Measurements from ENCODE around the gene OR2A5. TPM values are rescaled to one million over a fixed set of nuclear protein-coding genes. Genes with fewer than 3 reads are reported as not detected.

OR2A5 gene
- polyA plus RNA-seq, 3 donors = not detected

GRCh38 chr7:144086730-144087129 is 38.0 kb downstream of the OR2A5 start:
- whole genome bisulfite sequencing (ENCODE audit: insufficient coverage) = 100% methylated on average over 2 of the region's 4 CpGs

GRCh38 chr7:144087230-144087629 is 38.5 kb downstream of the OR2A5 start:
- Histone ChIP-seq H3K79me2 (ENCODE audit: insufficient read depth, low read length) (no peaks in the 10 kb centered on the region), H2AFZ (ENCODE audit: insufficient read depth, low read depth, low read length, poor library complexity, severe bottlenecking) (no peak overlapping the region), H3K9me3 (replicated peaks in 1 of 2; ENCODE audit: control insufficient read depth in 1 of 2, insufficient read depth in 1 of 2, low read length in 2 of 2) (no peaks in the 10 kb centered on the region), H3K36me3 (replicated peaks in 1 of 2; ENCODE audit: control insufficient read depth in 1 of 2, insufficient read depth in 2 of 2, low read length in 2 of 2) (no peaks in the 10 kb centered on the region), H3K27me3 (ENCODE audit: control insufficient read depth in 2 of 2, insufficient read depth in 2 of 2, low read length in 2 of 2) (no peaks in the 10 kb centered on the region), H3K9ac (ENCODE audit: insufficient read depth, low read length, poor library complexity, severe bottlenecking) (no peak overlapping the region), H3K4me3 (replicated peaks in 1 of 3; ENCODE audit: low read depth in 2 of 3, low read length in 3 of 3) (no peak overlapping the region), H4K20me1 (ENCODE audit: insufficient read depth, low read length) (no peaks in the 10 kb centered on the region), H3K4me1 (ENCODE audit: control insufficient read depth in 1 of 2, insufficient read depth in 2 of 2, low read length in 2 of 2) (no peaks in the 10 kb centered on the region), H3K27ac (ENCODE audit: low read depth in 1 of 2, low read length in 2 of 2) (no peak overlapping the region), H3K4me2 (replicated peaks; ENCODE audit: extremely low read depth, low read length, poor library complexity, severe bottlenecking) (no peak overlapping the region)
- H3K9me3 Mint-ChIP-seq = peaks cover 0 to 5% (median 2%) of the 10 kb centered on the region in 7 donors
- H3K36me3 Mint-ChIP-seq = no peaks in the 10 kb centered on the region
- WGBS (ENCODE audit: insufficient coverage) = no CpG with 5 or more reads among the region's 1 CpG
- intact Hi-C loops (cut with micrococcal nuclease) = no loop called here
- no peak for TF ChIP-seq CTCF (IDR thresholded peaks at IDR 0.05)
- H3K27me3 Mint-ChIP-seq (ENCODE audit: low read depth in 3 of 3) = peaks cover 0 to 5% (median 0%) of the 10 kb centered on the region in 3 donors
- H3K4me3 Mint-ChIP-seq = no peak overlapping the region
- no peak overlapping the region for H3K27ac Mint-ChIP-seq
- no peaks in the 10 kb centered on the region for H3K4me1 Mint-ChIP-seq
- no peak for DNase-seq

More at GRCh38 chr7:144086730-144087129, 38.0 kb downstream of the OR2A5 start:
- Histone ChIP-seq H3K4me3 (replicated peaks in 1 of 3; ENCODE audit: low read depth in 2 of 3, low read length in 3 of 3) (no peak overlapping the region), H3K4me1 (ENCODE audit: control insufficient read depth in 1 of 2, insufficient read depth in 2 of 2, low read length in 2 of 2) (no peaks in the 10 kb centered on the region), H3K36me3 (replicated peaks in 1 of 2; ENCODE audit: control insufficient read depth in 1 of 2, insufficient read depth in 2 of 2, low read length in 2 of 2) (no peaks in the 10 kb centered on the region), H3K9me3 (replicated peaks in 1 of 2; ENCODE audit: control insufficient read depth in 1 of 2, insufficient read depth in 1 of 2, low read length in 2 of 2) (no peaks in the 10 kb centered on the region), H2AFZ (ENCODE audit: insufficient read depth, low read depth, low read length, poor library complexity, severe bottlenecking) (no peak overlapping the region), H3K9ac (ENCODE audit: insufficient read depth, low read length, poor library complexity, severe bottlenecking) (no peak overlapping the region), H3K27ac (ENCODE audit: low read depth in 1 of 2, low read length in 2 of 2) (no peak overlapping the region), H3K4me2 (replicated peaks; ENCODE audit: extremely low read depth, low read length, poor library complexity, severe bottlenecking) (no peak overlapping the region), H3K27me3 (ENCODE audit: control insufficient read depth in 2 of 2, insufficient read depth in 2 of 2, low read length in 2 of 2) (no peaks in the 10 kb centered on the region), H3K79me2 (ENCODE audit: insufficient read depth, low read length) (no peaks in the 10 kb centered on the region), H4K20me1 (ENCODE audit: insufficient read depth, low read length) (no peaks in the 10 kb centered on the region)
- no peak for TF ChIP-seq CTCF (IDR thresholded peaks at IDR 0.05)
- intact Hi-C loops (cut with micrococcal nuclease) = no loop called here
- H3K9me3 Mint-ChIP-seq = peaks cover 0 to 5% (median 2%) of the 10 kb centered on the region in 7 donors
- no peaks in the 10 kb centered on the region for H3K4me1 Mint-ChIP-seq
- no peak overlapping the region for H3K27ac Mint-ChIP-seq
- peaks cover 0 to 5% (median 0%) of the 10 kb centered on the region in 3 donors for H3K27me3 Mint-ChIP-seq (ENCODE audit: low read depth in 3 of 3)
- H3K36me3 Mint-ChIP-seq = no peaks in the 10 kb centered on the region
- no peak for DNase-seq
- H3K4me3 Mint-ChIP-seq = no peak overlapping the region
